A673 (cell line): ENCODE measurements around the gene NCAPD3. TPM values are rescaled to one million over a fixed set of nuclear protein-coding genes. Genes with fewer than 3 reads are reported as not detected.

Source experiments
- BruUV-seq: library from RNA; stranded (reverse); fragments of 400-500 nt; replicated peaks from 2 replicates; lab custom pipeline; 2021; lab: Mats Ljungman, UMichigan
- CTCF ChIA-PET: fragments of 300-600 bp; sonication (Branson Sonifier 250); formaldehyde crosslinking; loops from one replicate; lab custom pipeline; 2022; ENCODE audit warnings: antibody characterized with exemption; lab: Charles Lee
- POLR2A ChIA-PET: fragments of 300-600 bp; sonication (Branson Sonifier 250); formaldehyde crosslinking; loops from one replicate; lab custom pipeline; 2022; ENCODE audit warnings: antibody characterized with exemption; ENCODE audit not compliant: low non-redundant PET; lab: Charles Lee
- DNase-seq: peaks from one replicate; pipeline ENCODE4 v3.0.0-alpha.2; 2015; ENCODE audit warnings: low spot score
- H3K27ac ChIP-seq: fragments of 200-600 bp; sonication (generic); 2 replicates; pipeline ENCODE4 v1.5.1; 2016; ENCODE audit warnings: mixed run types, low read depth, mild to moderate bottlenecking, mixed read lengths, antibody characterized with exemption, low read length; ENCODE audit not compliant: poor library complexity, severe bottlenecking
- H3K27me3 ChIP-seq: fragments of 200-600 bp; sonication (generic); replicated peaks from 2 replicates; pipeline ENCODE4 v1.6.1; 2017; ENCODE audit warnings: mixed run types, low read depth, mild to moderate bottlenecking, mixed read lengths, antibody characterized with exemption, low read length; ENCODE audit not compliant: insufficient read depth, poor library complexity
- H3K36me3 ChIP-seq: fragments of 200-600 bp; sonication (generic); 2 replicates; pipeline ENCODE4 v1.6.1; 2016; ENCODE audit warnings: mixed run types, mild to moderate bottlenecking, mixed read lengths, antibody characterized with exemption, low read length; ENCODE audit not compliant: insufficient read depth, poor library complexity, severe bottlenecking
- H3K4me1 ChIP-seq: fragments of 200-600 bp; sonication (generic); 2 replicates; pipeline ENCODE4 v1.6.1; 2017; ENCODE audit warnings: mixed run types, mild to moderate bottlenecking, mixed read lengths, antibody characterized with exemption, low read length; ENCODE audit not compliant: insufficient read depth, poor library complexity, severe bottlenecking
- H3K4me3 ChIP-seq: fragments of 200-600 bp; sonication (generic); 2 replicates; pipeline ENCODE4 v1.5.1; 2016; ENCODE audit warnings: low read depth, mixed run types, mild to moderate bottlenecking, mixed read lengths, low read length; ENCODE audit not compliant: poor library complexity, severe bottlenecking
- H3K9me3 ChIP-seq: fragments of 200-600 bp; sonication (generic); 2 replicates; pipeline ENCODE4 v1.6.1; 2016; ENCODE audit warnings: mixed run types, low read depth, mild to moderate bottlenecking, mixed read lengths, antibody characterized with exemption, low read length; ENCODE audit not compliant: poor library complexity, severe bottlenecking
- CTCF ChIP-seq: fragments of 300-800, 200-600 bp; sonication (generic); conservative IDR thresholded peaks from 2 replicates; pipeline ENCODE4 v1.5.1; 2017; ENCODE audit warnings: low read depth, mild to moderate bottlenecking, antibody characterized with exemption, low read length, moderate library complexity, mixed read lengths
- EZH2 ChIP-seq: fragments of 200-600 bp; sonication (generic); IDR thresholded peaks from 2 replicates; pipeline ENCODE4 v1.6.1; 2017; ENCODE audit warnings: borderline replicate concordance, low read depth, mild to moderate bottlenecking, mixed read lengths, antibody characterized with exemption, low read length; ENCODE audit not compliant: poor library complexity, severe bottlenecking
- intact Hi-C: fragments of 100-400 bp; cut with micrococcal nuclease; formaldehyde crosslinking; loops from one replicate; pipeline ENCODE4 v1.10.0; 2022; ENCODE audit not compliant: unreplicated experiment
- total RNA-seq: library from RNA; stranded (reverse); gene quantifications from 2 replicates; pipeline ENCODE4 v1.2.3, GENCODE V29; 2021

Gene NCAPD3
- total RNA-seq, 1 experiment from 2014 or later, result 127 TPM

- ChIA-PET POLR2A (no interaction called here), CTCF (no interaction called here)
These were observed 91.0 kb downstream of the NCAPD3 start for GRCh38 chr11:134132808-134133207.

GRCh38 chr11:134131628-134132244 is 92.0 kb downstream of the NCAPD3 start:
- BruUV-seq, result no TSS peak
- TF ChIP-seq CTCF (no peak), EZH2 (no peak)
- no peak for DNase-seq
- no peaks in the 10 kb centered on the region for H3K36me3 ChIP-seq
- H3K4me3 ChIP-seq, result no peak overlapping the region
- peaks cover 10% of the 10 kb centered on the region for H3K9me3 ChIP-seq
- CTCF ChIA-PET, result no interaction called here
- no peaks in the 10 kb centered on the region for H3K4me1 ChIP-seq
- H3K27ac ChIP-seq, result no peak overlapping the region
- POLR2A ChIA-PET, result no interaction called here
- intact Hi-C loops, result loop anchor here (10.0 kb wide), 1 partner anchor 1057 kb away; no protein-coding TSS in a partner anchor
- peaks cover 2% of the 10 kb centered on the region for H3K27me3 ChIP-seq

More at GRCh38 chr11:134132808-134133207, 91.0 kb downstream of the NCAPD3 start:
- H3K27me3 ChIP-seq, result no peaks in the 10 kb centered on the region
- BruUV-seq, result no TSS peak
- intact Hi-C loops, result loop anchor here (10.0 kb wide), 1 partner anchor 1058 kb away; no protein-coding TSS in a partner anchor
- DNase-seq, result no peak
- TF ChIP-seq CTCF, result no peak
- H3K27ac ChIP-seq, result no peak overlapping the region
- H3K4me3 ChIP-seq, result no peak overlapping the region
- peaks cover 10% of the 10 kb centered on the region for H3K9me3 ChIP-seq
- H3K4me1 ChIP-seq, result no peaks in the 10 kb centered on the region
- no peaks in the 10 kb centered on the region for H3K36me3 ChIP-seq

GRCh38 chr11:134126217-134126822 is 97.4 kb downstream of the NCAPD3 start:
- DNase-seq, result no peak
- BruUV-seq, result no TSS peak
- H3K9me3 ChIP-seq, result peaks cover 1% of the 10 kb centered on the region
- no peaks in the 10 kb centered on the region for H3K4me1 ChIP-seq
- H3K27me3 ChIP-seq, result peaks cover 43% of the 10 kb centered on the region
- H3K4me3 ChIP-seq, result no peak overlapping the region
- CTCF ChIA-PET, result no interaction called here
- H3K27ac ChIP-seq, result no peak overlapping the region
- no peak for TF ChIP-seq CTCF
- TF ChIP-seq EZH2, result no peak
- intact Hi-C loops, result no loop called here
- no peaks in the 10 kb centered on the region for H3K36me3 ChIP-seq
- POLR2A ChIA-PET, result no interaction called here
